GM19240 (cell line): ENCODE data around the gene CTIF.

Source experiments
- DNase-seq: peaks from one replicate; pipeline ENCODE4 v3.0.0; 2011; ENCODE audit warnings: low spot score; ENCODE audit not compliant: insufficient read length

The CTIF gene

DNA sequence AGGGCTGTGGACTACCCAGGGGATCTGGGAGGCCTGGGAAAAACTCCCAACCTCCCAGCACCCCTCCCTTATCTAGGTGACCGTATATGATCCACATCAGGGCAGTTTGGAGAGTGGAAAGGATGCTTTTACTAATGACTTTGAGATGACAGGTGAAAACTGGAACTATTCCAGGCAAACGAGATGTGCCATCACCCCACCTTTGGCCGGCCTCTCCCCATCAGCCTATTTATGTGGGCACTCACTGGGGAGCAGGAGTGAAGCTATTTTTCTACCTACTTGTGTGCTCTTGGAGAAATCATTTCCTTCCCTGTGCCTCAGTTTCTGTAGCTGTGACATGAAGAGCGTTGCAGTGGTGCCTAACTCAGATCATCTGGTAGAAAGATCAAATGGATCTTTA lies 304.8 kb downstream of the CTIF start:
- DNase-seq: no peak

- DNase-seq: no peak
These were observed 305.4 kb downstream of the CTIF start for GRCh38 chr18:48844271-48844670.

GRCh38 chr18:48845174-48845573 lies 306.3 kb downstream of the CTIF start:
- no peak for DNase-seq

DNA sequence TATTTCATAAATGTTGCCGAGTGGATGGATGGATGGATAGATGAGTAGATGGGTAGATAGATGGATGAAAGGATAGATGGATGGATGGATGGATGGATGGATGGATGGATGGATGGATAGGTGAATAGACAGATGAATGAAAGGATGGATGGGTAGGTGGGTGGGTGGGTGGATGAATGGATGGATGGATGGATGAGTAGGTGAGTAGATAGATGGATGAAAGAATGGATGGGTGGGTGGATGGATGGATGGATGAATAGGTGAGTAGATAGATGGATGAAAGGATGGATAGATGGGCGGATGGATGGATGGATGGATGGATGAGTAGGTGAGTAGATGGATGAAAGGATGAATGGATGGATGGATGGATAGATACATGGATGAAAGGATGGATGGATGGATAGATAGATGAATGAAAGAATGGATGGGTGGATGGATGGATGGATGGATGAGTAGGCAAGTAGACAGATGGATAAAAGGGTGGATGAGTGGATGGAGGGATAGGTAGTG lies 307.6 kb downstream of the CTIF start:
- DNase-seq: no peak

DNA sequence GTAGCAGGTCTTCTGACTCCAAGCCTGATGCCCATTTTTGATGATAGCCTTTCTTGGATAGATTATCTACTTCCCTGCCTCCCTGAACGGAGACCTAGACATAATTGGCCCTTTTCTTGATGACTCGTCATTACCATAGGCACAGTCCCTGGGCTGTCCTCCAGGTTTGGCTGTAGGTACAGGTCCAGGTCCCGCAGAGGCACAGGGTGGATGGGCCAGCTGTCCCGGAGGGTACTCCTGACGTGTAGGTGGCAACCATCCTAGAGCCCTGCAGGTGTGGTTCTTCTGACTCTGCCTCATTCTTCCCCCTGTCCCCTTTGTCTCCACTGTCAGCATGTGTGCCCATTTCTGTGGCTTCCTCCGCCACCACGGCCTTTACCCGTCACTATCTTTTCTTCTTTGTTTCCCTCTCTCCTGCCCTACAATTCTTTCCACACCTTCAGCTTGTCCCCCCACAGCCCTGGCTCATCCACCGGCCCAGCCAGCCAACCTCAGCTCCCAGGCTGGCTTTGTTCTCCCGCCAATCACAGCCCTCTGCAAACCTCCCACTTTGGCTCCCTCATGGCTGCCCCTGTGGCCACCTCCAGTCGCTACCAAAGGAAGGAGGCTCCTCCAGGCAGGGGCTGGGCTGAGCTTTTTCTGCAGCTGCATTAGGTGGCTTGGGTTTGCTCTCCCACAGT lies 309.1 kb downstream of the CTIF start:
- DNase-seq: no peak

DNA sequence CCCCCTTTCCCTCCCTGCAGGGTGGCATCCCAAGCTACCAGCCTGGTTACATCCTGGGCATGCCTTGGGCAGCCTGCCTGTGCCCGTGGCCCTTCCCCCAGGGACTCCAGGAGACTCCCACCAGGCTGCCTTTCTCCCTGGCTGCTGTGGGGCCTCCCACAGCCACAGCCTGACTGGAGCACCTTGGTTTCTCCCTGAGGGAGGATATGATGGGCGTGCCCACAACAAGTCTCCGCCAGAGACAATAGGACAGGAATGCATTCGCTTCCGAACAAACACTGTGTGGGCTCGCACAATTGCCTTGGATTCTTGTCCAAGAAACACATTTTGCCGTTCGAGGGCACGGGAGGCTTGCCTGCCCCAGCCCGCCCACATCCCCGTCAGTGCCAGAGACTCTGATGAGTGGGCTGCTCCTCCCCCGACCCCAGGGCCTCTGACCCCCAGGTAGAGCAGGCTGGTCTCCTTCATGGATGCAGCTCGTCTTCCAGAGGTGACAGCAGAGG lies 309.9 kb downstream of the CTIF start:
- no peak for DNase-seq

GRCh38 chr18:48850822-48851598 lies 312.2 kb downstream of the CTIF start:
- no peak for DNase-seq

DNA sequence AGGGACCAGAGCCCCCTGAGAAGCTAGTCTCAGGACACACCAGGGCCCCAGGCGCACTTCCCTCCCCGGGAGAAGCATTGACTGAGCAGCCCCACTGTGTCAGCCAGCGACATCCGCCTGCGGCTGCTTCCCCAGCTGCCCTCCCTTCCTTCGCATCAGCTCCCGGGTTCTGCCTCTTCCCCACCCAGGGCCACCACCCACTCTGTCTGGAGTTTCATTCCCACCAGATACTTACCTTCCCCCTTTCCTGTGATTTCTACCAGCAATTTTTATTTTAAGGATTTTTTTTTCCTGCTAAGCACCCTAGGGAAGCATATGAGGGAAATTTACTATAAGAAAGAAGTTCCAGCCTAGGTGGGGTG lies 312.7 kb downstream of the CTIF start:
- DNase-seq: no peak

GRCh38 chr18:48852292-48852691 lies 313.5 kb downstream of the CTIF start:
- DNase-seq: no peak

DNA sequence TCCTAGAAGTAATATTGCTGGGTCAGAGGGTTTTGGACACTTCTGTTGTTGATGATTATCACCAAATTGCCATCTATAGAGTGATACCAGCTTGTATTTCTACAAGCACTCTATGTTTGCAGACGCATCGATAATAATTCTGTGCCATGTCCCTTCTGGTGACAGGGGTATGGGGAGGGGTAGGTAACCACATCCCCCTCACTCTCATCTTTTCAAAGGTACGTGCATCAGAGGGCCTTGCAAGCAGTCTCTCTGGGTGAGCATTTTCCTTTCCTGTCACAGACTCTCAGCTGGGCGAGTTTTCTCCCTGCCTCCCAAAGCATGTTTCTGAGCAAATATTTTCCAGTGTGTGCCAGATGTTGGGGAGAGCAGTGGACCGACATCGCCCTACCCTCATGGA lies 314.0 kb downstream of the CTIF start:
- DNase-seq: no peak

DNA sequence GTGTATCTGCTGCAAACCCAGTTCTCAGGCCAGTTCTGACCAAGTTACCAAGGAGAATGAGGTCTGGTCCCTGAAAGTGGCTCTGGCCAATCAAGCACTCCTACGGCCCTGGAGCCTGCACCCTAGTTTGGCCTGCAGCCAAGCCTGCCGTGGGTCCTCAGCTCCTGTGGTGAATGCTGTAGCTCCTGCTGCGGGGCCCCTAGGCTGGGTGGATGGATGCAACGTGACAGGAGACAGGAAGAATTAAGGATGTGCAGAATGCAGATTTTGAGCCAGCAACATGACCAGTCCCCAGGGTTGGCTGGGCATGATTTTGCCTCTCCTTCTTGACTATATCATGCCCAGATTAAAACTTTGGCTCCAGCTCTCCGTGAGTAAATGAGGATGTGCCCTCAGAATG lies 314.8 kb downstream of the CTIF start:
- no peak for DNase-seq

- DNase-seq: no peak
These were observed 315.9 kb downstream of the CTIF start for GRCh38 chr18:48854780-48855179.

DNA sequence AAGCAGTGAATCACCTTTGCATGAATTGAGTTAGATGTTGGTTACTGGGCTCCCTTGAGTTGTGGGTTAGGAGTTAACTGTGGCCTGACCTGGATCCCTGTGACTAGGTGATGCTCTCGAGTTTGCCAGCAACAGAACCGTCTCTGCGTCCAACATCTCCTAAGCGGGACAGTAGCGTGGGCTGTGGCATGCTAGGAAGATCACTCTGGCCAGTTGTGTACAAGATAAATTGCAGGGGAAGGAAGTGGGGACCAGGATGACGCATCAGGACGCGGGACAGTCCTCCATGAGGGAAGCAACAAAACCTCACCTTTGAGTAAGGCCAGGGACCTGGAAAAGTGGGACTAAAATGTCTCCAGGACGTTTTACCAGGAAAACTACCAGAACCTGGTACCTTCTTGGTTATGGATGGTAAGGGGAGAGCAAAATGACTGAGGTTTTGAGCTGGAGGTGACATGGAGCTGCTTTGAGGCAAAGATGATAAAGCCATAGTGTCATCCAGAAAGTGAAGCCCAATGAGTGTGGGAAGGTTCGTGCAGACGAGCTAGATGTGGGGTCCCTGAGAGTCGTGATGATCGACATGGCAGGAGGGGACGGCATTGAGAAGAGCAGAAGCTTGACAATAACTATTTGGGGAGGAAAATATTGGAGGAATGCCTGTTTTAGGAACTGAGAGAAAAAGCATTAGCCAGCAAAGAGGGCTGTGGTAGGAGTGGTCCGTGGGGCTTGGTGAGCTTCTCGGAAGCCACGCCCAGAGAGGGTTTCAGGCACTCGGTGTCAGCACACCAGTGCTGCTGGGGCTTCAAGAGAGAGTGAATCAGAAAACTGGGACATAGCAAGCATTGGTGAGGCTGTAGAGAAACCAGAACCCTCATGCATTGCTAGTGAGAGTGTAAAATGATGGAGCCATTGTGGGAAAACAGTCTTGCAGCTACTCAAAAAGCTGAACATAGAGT lies 316.9 kb downstream of the CTIF start:
- DNase-seq: no peak

DNA sequence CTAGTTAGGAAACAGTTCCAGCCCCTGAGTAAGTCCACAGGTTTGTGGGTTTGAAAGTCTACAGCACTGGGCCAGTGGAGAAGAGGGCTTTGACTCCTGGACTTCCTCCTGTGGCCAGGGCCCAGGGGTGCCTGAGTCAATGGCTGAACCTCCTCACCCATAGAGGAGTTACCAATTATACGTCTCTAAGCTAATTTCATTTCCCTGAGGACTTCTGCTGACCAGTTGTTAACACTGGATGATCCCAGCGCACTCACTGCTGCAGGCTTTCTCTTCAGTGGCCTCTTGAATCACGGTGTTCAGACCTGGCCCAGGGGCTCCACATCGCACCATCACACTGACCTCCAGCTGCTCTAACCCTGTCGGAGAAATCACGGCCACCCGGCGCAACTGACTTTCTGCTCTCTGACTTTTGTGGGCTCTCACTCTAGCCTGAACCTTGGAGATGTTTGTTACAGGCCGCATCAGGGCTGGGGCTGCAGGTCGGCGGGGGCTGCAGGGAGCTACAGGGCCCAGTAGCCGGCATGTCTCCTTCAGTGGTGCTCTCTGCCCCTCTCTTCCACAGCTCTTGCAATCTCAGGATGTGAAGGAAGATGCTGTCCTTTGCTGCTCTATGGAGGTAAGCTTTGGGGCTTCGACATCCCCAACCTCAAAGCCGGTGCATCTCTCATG lies 318.3 kb downstream of the CTIF start:
- DNase-seq: no peak

GRCh38 chr18:48858676-48859075 lies 319.8 kb downstream of the CTIF start:
- DNase-seq: no peak

DNA sequence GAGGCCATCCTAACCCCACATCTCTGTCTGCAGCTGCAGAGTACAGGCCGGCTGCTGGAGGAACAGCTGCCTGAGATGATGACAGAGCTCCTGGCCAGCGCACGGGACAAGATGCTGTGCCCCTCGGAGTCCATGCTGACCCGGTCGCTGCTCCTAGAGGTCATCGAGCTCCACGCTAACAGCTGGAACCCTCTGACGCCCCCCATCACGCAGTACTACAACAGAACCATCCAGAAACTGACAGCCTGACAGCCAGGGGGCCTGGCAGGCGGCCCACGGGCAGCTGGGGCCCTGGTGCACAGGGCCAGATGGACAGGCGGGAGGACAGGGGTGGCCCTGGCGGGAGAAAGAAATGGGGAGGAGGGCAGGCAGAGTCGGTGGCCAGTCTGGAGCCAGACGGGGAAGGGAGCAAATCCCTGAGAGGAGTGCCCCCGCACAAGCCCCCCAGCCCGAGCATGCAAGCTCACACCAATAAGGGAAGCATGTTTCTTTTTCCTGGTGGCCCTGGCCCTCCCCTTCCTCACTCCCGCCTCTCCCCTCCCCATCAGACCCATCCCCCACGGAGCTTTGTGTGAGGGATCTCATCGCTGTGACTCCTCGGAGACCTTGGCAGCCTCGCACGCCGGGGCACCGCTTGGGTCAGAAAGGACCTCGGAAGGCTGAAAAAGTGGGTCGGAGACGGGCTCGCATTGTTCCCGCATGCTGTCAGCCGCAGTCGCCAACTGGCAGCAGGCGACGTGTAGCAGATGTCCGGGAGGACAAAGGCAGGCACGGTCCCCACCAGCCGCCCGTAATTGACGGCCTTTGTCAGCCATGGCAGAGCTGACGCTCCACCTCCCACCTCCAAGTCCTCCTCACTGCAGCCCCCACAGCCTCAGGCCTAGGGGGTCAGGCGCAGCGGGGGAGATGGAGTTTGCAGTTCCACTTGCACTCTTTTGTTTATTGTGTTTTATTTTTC lies 320.8 kb downstream of the CTIF start:
- DNase-seq: no peak

- no peak for DNase-seq
These were observed 321.7 kb downstream of the CTIF start for GRCh38 chr18:48860269-48861180.

GRCh38 chr18:48861181-48861708 lies 322.4 kb downstream of the CTIF start:
- DNase-seq: no peak

DNA sequence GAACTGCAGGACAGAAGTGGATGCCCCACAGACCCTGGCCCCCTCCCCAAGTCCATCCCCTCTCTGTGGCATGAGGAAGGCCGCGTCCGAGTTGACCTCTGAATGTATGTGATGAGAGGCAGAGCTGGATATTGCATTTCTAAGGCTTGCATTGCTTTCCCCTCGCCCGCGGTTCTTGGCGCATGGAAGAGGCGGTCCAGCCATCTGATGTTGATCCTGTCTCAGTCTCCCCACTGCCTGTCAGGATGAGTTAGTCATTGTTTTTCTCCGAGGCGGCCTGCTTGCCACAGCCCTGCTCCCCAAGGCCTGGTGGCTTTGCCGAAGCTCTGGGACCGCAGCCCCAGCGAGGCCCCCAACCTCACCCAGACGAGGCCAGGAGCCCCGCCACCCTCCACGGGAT lies 323.3 kb downstream of the CTIF start:
- DNase-seq: no peak
